Panc1 (cell line): Measurements from ENCODE around the gene TMEM108. TPM values are rescaled to one million over a fixed set of nuclear protein-coding genes. Genes with fewer than 3 reads are reported as not detected.

ENCODE experiments used
- ATAC-seq: fragments of 200-7000 bp; cut with Tn5 transposase; 2 replicates; pipeline ENCODE4 v1.9.1; 2020; ENCODE audit warnings: mild to moderate bottlenecking, moderate library complexity
- BruUV-seq: library from RNA; stranded (reverse); fragments of 400-500 nt; replicated peaks from 2 replicates; lab custom pipeline; 2021; lab: Mats Ljungman, UMichigan
- CTCF ChIA-PET: fragments of 300-600 bp; sonication (Branson Sonifier 250); formaldehyde crosslinking; loops from one replicate; lab custom pipeline; 2022; ENCODE audit warnings: antibody characterized with exemption; lab: Charles Lee
- POLR2A ChIA-PET: fragments of 300-600 bp; sonication (Branson Sonifier 250); formaldehyde crosslinking; loops from one replicate; lab custom pipeline; 2022; ENCODE audit warnings: antibody characterized with exemption; lab: Charles Lee
- DNase-seq: peaks from one replicate; pipeline ENCODE4 v3.0.0-alpha.2; 2010; ENCODE audit warnings: low read depth, low spot score
- H3K27ac ChIP-seq: 2 replicates; pipeline ENCODE4 v1.5.1; 2011; ENCODE audit warnings: mild to moderate bottlenecking, low read length, inconsistent platforms
- H3K27me3 ChIP-seq: fragments of 200-500 bp; sonication (Bioruptor generic); 2 replicates; pipeline ENCODE4 v1.6.0; 2014; ENCODE audit warnings: low read length, inconsistent platforms; ENCODE audit not compliant: control insufficient read depth, insufficient read depth
- H3K36me3 ChIP-seq: fragments of 200-500 bp; sonication (Bioruptor generic); 2 replicates; pipeline ENCODE4 v1.5.1; 2014; ENCODE audit warnings: inconsistent platforms, mild to moderate bottlenecking, low read length, moderate library complexity; ENCODE audit not compliant: control insufficient read depth, insufficient read depth
- H3K4me1 ChIP-seq: 2 replicates; pipeline ENCODE4 v1.5.1; 2011; ENCODE audit warnings: inconsistent platforms, mild to moderate bottlenecking, low read length, moderate library complexity; ENCODE audit not compliant: control insufficient read depth, insufficient read depth
- H3K4me3 ChIP-seq, 2 experiments: 2 replicates each; pipeline ENCODE4 v1.5.1; 2011 to 2012; ENCODE audit warnings: low read depth in 2 of 2, low read length in 2 of 2, mild to moderate bottlenecking in 2 of 2, inconsistent platforms in 1 of 2, moderate library complexity in 1 of 2
- H3K9me3 ChIP-seq: fragments of 200-500 bp; sonication (Bioruptor generic); 2 replicates; pipeline ENCODE4 v1.5.1; 2014; ENCODE audit warnings: low read depth, mild to moderate bottlenecking, inconsistent platforms, low read length, moderate library complexity; ENCODE audit not compliant: control insufficient read depth, insufficient read depth
- POLR2AphosphoS5 ChIP-seq: IDR thresholded peaks from 2 replicates; pipeline ENCODE4 v1.6.1; 2012; ENCODE audit warnings: mild to moderate bottlenecking, low read depth, low read length, moderate library complexity
- SIN3A ChIP-seq: IDR thresholded peaks from 2 replicates; pipeline ENCODE4 v1.6.1; 2012; ENCODE audit warnings: low read depth, mild to moderate bottlenecking, low read length, moderate library complexity, borderline replicate concordance; ENCODE audit not compliant: insufficient read depth
- TCF7L2 ChIP-seq: IDR thresholded peaks from 2 replicates; pipeline ENCODE4 v1.6.1; 2011; ENCODE audit warnings: mild to moderate bottlenecking, low read depth, low read length, inconsistent platforms
- in situ Hi-C: cut with HindIII; loops from 2 replicates; pipeline ENCODE4 v1.10.0; 2016; ENCODE audit warnings: low sequenced_read_pairs, low pct_unique_long_range_greater_than_20kb
- intact Hi-C: fragments of 100-400 bp; cut with micrococcal nuclease; formaldehyde crosslinking; loops from one replicate; pipeline ENCODE4 v1.10.0; 2022; ENCODE audit not compliant: unreplicated experiment
- total RNA-seq: library from RNA; stranded (reverse); gene quantifications from one replicate; pipeline ENCODE4 v1.2.1, GENCODE V29; 2021; ENCODE audit not compliant: unreplicated experiment
- TF ChIP-seq, protein P1 (sequence below): fragments of 450-650 bp; IDR thresholded peaks from 2 replicates; pipeline ENCODE4 v1.5.1; 2017; ENCODE audit warnings: mild to moderate bottlenecking
- TF ChIP-seq, protein P2 (sequence below), 2 experiments: IDR thresholded peaks; 2 replicates each; pipeline ENCODE4 v1.6.1; 2011 to 2012; ENCODE audit warnings: low read depth in 2 of 2, control low read depth in 1 of 2, low read length in 1 of 2, mild to moderate bottlenecking in 1 of 2, moderate library complexity in 1 of 2; ENCODE audit not compliant: insufficient read depth in 1 of 2

Gene TMEM108
- total RNA-seq, 1 experiment from 2014 or later = 0.41 TPM

DNA sequence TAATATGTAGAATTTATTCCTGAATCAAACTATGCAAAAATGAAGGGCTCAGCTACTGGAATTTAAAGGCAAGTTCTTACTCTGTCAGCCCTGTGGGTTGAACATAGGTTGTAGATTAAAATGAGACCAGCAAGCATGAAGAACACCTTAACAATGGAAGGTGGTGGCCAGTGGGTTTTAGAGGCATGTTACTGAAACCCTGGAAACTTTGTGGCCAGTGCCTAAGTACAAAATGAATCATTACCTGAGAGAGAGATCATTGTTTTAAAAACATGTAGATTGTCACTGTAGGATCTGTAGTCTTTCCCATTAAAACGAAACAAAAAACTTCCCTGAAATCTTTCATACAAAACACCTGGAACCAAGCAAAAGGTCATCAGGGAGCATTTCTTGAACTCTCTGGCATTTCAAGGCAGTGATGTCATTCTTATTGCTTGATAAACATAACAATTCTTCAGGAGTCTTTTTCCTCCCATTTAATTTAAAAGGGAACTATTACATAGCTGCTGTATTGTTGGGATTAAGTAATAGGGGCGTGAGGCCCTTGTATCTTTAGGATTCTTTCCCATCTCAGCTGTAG is 51.8 kb downstream of the TMEM108 start:
- peaks cover 9% of the 10 kb centered on the region for H3K27me3 ChIP-seq
- CTCF ChIA-PET = no interaction called here
- intact Hi-C loops (no loop called here), in situ Hi-C loops (no loop called here)
- ATAC-seq = no peak
- no peaks in the 10 kb centered on the region for H3K4me1 ChIP-seq
- no peak for DNase-seq
- no peak overlapping the region for H3K4me3 ChIP-seq
- H3K27ac ChIP-seq = no peak overlapping the region
- POLR2A ChIA-PET = no interaction called here
- no peaks in the 10 kb centered on the region for H3K36me3 ChIP-seq
- BruUV-seq = no TSS peak
- TF ChIP-seq POLR2AphosphoS5 = no peak
- TF ChIP-seq, protein P1, sequence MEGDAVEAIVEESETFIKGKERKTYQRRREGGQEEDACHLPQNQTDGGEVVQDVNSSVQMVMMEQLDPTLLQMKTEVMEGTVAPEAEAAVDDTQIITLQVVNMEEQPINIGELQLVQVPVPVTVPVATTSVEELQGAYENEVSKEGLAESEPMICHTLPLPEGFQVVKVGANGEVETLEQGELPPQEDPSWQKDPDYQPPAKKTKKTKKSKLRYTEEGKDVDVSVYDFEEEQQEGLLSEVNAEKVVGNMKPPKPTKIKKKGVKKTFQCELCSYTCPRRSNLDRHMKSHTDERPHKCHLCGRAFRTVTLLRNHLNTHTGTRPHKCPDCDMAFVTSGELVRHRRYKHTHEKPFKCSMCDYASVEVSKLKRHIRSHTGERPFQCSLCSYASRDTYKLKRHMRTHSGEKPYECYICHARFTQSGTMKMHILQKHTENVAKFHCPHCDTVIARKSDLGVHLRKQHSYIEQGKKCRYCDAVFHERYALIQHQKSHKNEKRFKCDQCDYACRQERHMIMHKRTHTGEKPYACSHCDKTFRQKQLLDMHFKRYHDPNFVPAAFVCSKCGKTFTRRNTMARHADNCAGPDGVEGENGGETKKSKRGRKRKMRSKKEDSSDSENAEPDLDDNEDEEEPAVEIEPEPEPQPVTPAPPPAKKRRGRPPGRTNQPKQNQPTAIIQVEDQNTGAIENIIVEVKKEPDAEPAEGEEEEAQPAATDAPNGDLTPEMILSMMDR = no peak
- TF ChIP-seq, protein P2, sequence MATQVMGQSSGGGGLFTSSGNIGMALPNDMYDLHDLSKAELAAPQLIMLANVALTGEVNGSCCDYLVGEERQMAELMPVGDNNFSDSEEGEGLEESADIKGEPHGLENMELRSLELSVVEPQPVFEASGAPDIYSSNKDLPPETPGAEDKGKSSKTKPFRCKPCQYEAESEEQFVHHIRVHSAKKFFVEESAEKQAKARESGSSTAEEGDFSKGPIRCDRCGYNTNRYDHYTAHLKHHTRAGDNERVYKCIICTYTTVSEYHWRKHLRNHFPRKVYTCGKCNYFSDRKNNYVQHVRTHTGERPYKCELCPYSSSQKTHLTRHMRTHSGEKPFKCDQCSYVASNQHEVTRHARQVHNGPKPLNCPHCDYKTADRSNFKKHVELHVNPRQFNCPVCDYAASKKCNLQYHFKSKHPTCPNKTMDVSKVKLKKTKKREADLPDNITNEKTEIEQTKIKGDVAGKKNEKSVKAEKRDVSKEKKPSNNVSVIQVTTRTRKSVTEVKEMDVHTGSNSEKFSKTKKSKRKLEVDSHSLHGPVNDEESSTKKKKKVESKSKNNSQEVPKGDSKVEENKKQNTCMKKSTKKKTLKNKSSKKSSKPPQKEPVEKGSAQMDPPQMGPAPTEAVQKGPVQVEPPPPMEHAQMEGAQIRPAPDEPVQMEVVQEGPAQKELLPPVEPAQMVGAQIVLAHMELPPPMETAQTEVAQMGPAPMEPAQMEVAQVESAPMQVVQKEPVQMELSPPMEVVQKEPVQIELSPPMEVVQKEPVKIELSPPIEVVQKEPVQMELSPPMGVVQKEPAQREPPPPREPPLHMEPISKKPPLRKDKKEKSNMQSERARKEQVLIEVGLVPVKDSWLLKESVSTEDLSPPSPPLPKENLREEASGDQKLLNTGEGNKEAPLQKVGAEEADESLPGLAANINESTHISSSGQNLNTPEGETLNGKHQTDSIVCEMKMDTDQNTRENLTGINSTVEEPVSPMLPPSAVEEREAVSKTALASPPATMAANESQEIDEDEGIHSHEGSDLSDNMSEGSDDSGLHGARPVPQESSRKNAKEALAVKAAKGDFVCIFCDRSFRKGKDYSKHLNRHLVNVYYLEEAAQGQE (IDR thresholded peaks at IDR 0.05; ENCODE audit: insufficient read depth in 1 of 2, low read depth in 2 of 2, low read length in 1 of 2) = no peak
- no peak for TF ChIP-seq TCF7L2
- TF ChIP-seq SIN3A = no peak
- no peaks in the 10 kb centered on the region for H3K9me3 ChIP-seq

DNA sequence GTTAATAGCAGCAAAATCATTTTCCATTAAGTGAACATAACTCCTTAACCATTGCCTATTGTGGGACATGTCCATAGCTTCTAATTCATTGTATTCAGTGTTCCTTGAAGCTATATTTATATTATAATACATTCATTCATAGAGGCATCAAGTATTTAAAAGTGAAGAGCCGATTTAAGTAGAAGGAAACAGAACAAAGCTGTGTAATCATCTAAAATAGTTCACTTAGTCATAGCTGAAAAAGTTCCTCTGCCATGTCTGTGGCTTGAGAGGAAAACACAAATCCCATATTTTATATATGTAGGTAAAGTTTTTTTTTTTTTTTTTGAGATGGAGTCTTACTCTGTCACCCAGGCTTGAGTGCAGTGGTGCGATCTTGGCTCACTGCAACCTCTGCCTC is 54.5 kb downstream of the TMEM108 start:
- ATAC-seq = no peak
- no TSS peak for BruUV-seq
- Histone ChIP-seq H3K27me3 (peaks cover 9% of the 10 kb centered on the region), H3K4me1 (no peaks in the 10 kb centered on the region), H3K27ac (no peak overlapping the region), H3K9me3 (no peaks in the 10 kb centered on the region), H3K4me3 (no peak overlapping the region), H3K36me3 (no peaks in the 10 kb centered on the region)
- in situ Hi-C loops = no loop called here
- DNase-seq = no peak
- intact Hi-C loops = no loop called here
- TF ChIP-seq SIN3A = no peak
- TF ChIP-seq, protein P1 = no peak
- TF ChIP-seq TCF7L2 = no peak
- TF ChIP-seq POLR2AphosphoS5 = no peak
- TF ChIP-seq, protein P2 (IDR thresholded peaks at IDR 0.05; ENCODE audit: insufficient read depth in 1 of 2, low read depth in 2 of 2, low read length in 1 of 2) = no peak
- POLR2A ChIA-PET = no interaction called here
- CTCF ChIA-PET = no interaction called here
